H1 (cell line): ENCODE results near the gene CUBN. TPM values are rescaled to one million over a fixed set of nuclear protein-coding genes. Genes with fewer than 3 reads are reported as not detected.

Experiments used
- CTCF ChIA-PET: fragments of 300-600 bp; sonication (Branson Sonifier 250); formaldehyde crosslinking; loops from one replicate; lab custom pipeline; 2021; ENCODE audit not compliant: partially characterized antibody; lab: Charles Lee
- POLR2A ChIA-PET: fragments of 300-600 bp; sonication (Branson Sonifier 250); formaldehyde crosslinking; loops from one replicate; lab custom pipeline; 2021; ENCODE audit warnings: inconsistent platforms; ENCODE audit not compliant: partially characterized antibody; lab: Charles Lee
- DNase-seq, 2 experiments: peaks; one replicate each; pipeline versions ENCODE4 v3.0.0 to v3.0.0-alpha.2; 2010 to 2022; ENCODE audit warnings: low spot score in 2 of 2, low read depth in 1 of 2, mixed read lengths in 1 of 2
- FAIRE-seq: peaks from 2 replicates; lab custom pipeline; 2011; peaks lifted over from hg19 to GRCh38; lab: Jason Lieb, UNC
- H2AFZ ChIP-seq: 2 replicates; pipeline ENCODE4 v1.8.1; 2012; ENCODE audit warnings: low read length, inconsistent platforms
- H2AK5ac ChIP-seq: 2 replicates; pipeline ENCODE4 v1.6.1; 2013; ENCODE audit warnings: low read depth, low read length
- H2BK120ac ChIP-seq: replicated peaks from 2 replicates; pipeline ENCODE3; 2013; ENCODE audit warnings: low read depth, low read length, inconsistent platforms
- H2BK12ac ChIP-seq: 2 replicates; pipeline ENCODE4 v1.6.1; 2013; ENCODE audit warnings: low read depth, low read length
- H2BK15ac ChIP-seq: 2 replicates; pipeline ENCODE4 v1.6.1; 2013; ENCODE audit warnings: low read length
- H2BK20ac ChIP-seq: 2 replicates; pipeline ENCODE4 v1.6.1; 2013; ENCODE audit warnings: low read length
- H2BK5ac ChIP-seq: 2 replicates; pipeline ENCODE4 v1.6.1; 2013; ENCODE audit warnings: low read depth, low read length
- H3K14ac ChIP-seq: 2 replicates; pipeline ENCODE4 v1.6.1; 2013; ENCODE audit warnings: inconsistent platforms; ENCODE audit not compliant: insufficient read length
- H3K18ac ChIP-seq: 2 replicates; pipeline ENCODE4 v1.6.1; 2013; ENCODE audit warnings: low read length; ENCODE audit errors: extremely low read depth
- H3K23ac ChIP-seq: 2 replicates; pipeline ENCODE4 v1.6.1; 2013; ENCODE audit warnings: inconsistent platforms; ENCODE audit not compliant: insufficient read length
- H3K23me2 ChIP-seq: 2 replicates; pipeline ENCODE4 v1.6.1; 2013; ENCODE audit warnings: low read depth, low read length
- H3K27ac ChIP-seq: 2 replicates; pipeline ENCODE4 v1.6.1; 2011; ENCODE audit warnings: low read depth, low read length, inconsistent platforms
- H3K27me3 ChIP-seq, 4 experiments: replicated peaks in 1 of 4; 1 replicate in 1 of 4; 2 replicates in 3 of 4; pipeline versions ENCODE4 v1.6.1 to v1.8.1; 2011 to 2013; ENCODE audit warnings: low read length in 3 of 4, mild to moderate bottlenecking in 3 of 4, inconsistent platforms in 2 of 4, mixed read lengths in 2 of 4, moderate library complexity in 1 of 4; ENCODE audit not compliant: control insufficient read depth in 3 of 4, insufficient read depth in 3 of 4; ENCODE audit errors: extremely low read depth in 1 of 4
- H3K36me3 ChIP-seq, 4 experiments: 2 replicates each; pipeline versions ENCODE4 v1.6.1 to v1.8.1; 2011 to 2013; ENCODE audit warnings: mild to moderate bottlenecking in 4 of 4, low read length in 3 of 4, moderate library complexity in 2 of 4, control low read depth in 1 of 4, inconsistent platforms in 1 of 4; ENCODE audit not compliant: insufficient read depth in 4 of 4, control insufficient read depth in 2 of 4
- H3K4ac ChIP-seq: replicated peaks from 2 replicates; pipeline ENCODE3; 2013; ENCODE audit warnings: low read length, low read depth, mixed read lengths, inconsistent platforms; ENCODE audit not compliant: insufficient read length
- H3K4me1 ChIP-seq, 4 experiments: replicated peaks in 1 of 4; 1 replicate in 1 of 4; 2 replicates in 3 of 4; pipeline versions ENCODE4 v1.6.1 to v1.8.1; 2011 to 2013; ENCODE audit warnings: low read length in 3 of 4, inconsistent platforms in 2 of 4, mixed read lengths in 1 of 4; ENCODE audit not compliant: insufficient read depth in 4 of 4, control insufficient read depth in 3 of 4
- H3K4me2 ChIP-seq, 2 experiments: 2 replicates each; pipeline versions ENCODE4 v1.6.1 to v1.8.1; 2011 to 2013; ENCODE audit warnings: low read depth in 2 of 2, low read length in 2 of 2, control low read depth in 1 of 2, inconsistent platforms in 1 of 2, mild to moderate bottlenecking in 1 of 2; ENCODE audit not compliant: insufficient read depth in 1 of 2
- H3K4me3 ChIP-seq, 4 experiments: fragments of 200-600, 300-600 bp in 1 of 4; sonication (generic), shearing (Covaris generic), sonication (Bioruptor Twin) in 1 of 4; 2 replicates each; pipeline versions ENCODE4 v1.5.1 to v1.8.1; 2011 to 2016; ENCODE audit warnings: low read length in 4 of 4, low read depth in 3 of 4, control low read depth in 2 of 4, inconsistent platforms in 2 of 4, mild to moderate bottlenecking in 2 of 4, mixed read lengths in 1 of 4, moderate library complexity in 1 of 4; ENCODE audit not compliant: insufficient read depth in 2 of 4; ENCODE audit errors: extremely low read depth in 1 of 4
- H3K56ac ChIP-seq: replicated peaks from 2 replicates; pipeline ENCODE3; 2013; ENCODE audit warnings: low read depth, mild to moderate bottlenecking, mixed read lengths, low read length, inconsistent platforms; ENCODE audit not compliant: insufficient read length
- H3K79me1 ChIP-seq: 2 replicates; pipeline ENCODE4 v1.6.1; 2013; ENCODE audit warnings: low read depth, low read length, control low read depth
- H3K79me2 ChIP-seq, 2 experiments: 2 replicates each; pipeline versions ENCODE4 v1.6.1 to v1.8.1; 2012 to 2013; ENCODE audit warnings: low read length in 2 of 2, mild to moderate bottlenecking in 2 of 2, inconsistent platforms in 1 of 2; ENCODE audit not compliant: insufficient read depth in 2 of 2, control insufficient read depth in 1 of 2
- H3K9ac ChIP-seq, 4 experiments: replicated peaks in 1 of 4; 1 replicate in 1 of 4; 2 replicates in 3 of 4; pipeline versions ENCODE4 v1.6.1 to v1.8.1; 2011 to 2013; ENCODE audit warnings: low read depth in 3 of 4, low read length in 3 of 4, control low read depth in 2 of 4, mild to moderate bottlenecking in 2 of 4, moderate library complexity in 2 of 4, inconsistent platforms in 1 of 4; ENCODE audit errors: extremely low read depth in 1 of 4
- H3K9me3 ChIP-seq, 2 experiments: 2 replicates each; pipeline versions ENCODE4 v1.6.1 to v1.8.1; 2012 to 2013; ENCODE audit warnings: mild to moderate bottlenecking in 2 of 2, moderate library complexity in 2 of 2, control low read depth in 1 of 2, inconsistent platforms in 1 of 2, low read depth in 1 of 2, low read length in 1 of 2, mixed read lengths in 1 of 2; ENCODE audit not compliant: insufficient read depth in 2 of 2
- H4K20me1 ChIP-seq, 2 experiments: replicated peaks in 1 of 2; 2 replicates each; pipeline versions ENCODE3 to v1.8.1; 2011 to 2013; ENCODE audit warnings: inconsistent platforms in 2 of 2, low read length in 2 of 2, mild to moderate bottlenecking in 1 of 2; ENCODE audit not compliant: insufficient read depth in 2 of 2, control insufficient read depth in 1 of 2
- H4K5ac ChIP-seq: 2 replicates; pipeline ENCODE4 v1.6.1; 2013; ENCODE audit warnings: low read length, low read depth, mixed read lengths, inconsistent platforms; ENCODE audit not compliant: insufficient read length
- H4K8ac ChIP-seq: 2 replicates; pipeline ENCODE4 v1.8.0; 2013; ENCODE audit warnings: mild to moderate bottlenecking, moderate library complexity, low read length, inconsistent platforms; ENCODE audit not compliant: insufficient read depth; ENCODE audit errors: extremely low read depth
- H4K91ac ChIP-seq: replicated peaks from 2 replicates; pipeline ENCODE3; 2013; ENCODE audit warnings: low read length, mixed read lengths, inconsistent platforms; ENCODE audit not compliant: insufficient read length
- CBX8 ChIP-seq: fragments of 300-800, 300-1000 bp; sonication (generic); IDR thresholded peaks from 2 replicates; pipeline ENCODE4 v1.7.1; 2016; ENCODE audit warnings: low read depth, low read length, borderline replicate concordance
- HDAC2 ChIP-seq, 2 experiments: fragments of 300-600 bp in 1 of 2; sonication (generic) in 1 of 2; IDR thresholded peaks; 2 replicates each; pipeline ENCODE4 v1.6.1; 2011 to 2012; ENCODE audit warnings: low read depth in 2 of 2, low read length in 2 of 2, mild to moderate bottlenecking in 2 of 2, moderate library complexity in 2 of 2, borderline replicate concordance in 1 of 2, inconsistent platforms in 1 of 2
- RBBP5 ChIP-seq: IDR thresholded peaks from 2 replicates; pipeline ENCODE4 v1.7.1; 2012; ENCODE audit warnings: low read depth, mild to moderate bottlenecking, inconsistent platforms, low read length, moderate library complexity, borderline replicate concordance
- SP2 ChIP-seq: IDR thresholded peaks from 2 replicates; pipeline ENCODE4 v1.6.1; 2012; ENCODE audit warnings: mild to moderate bottlenecking, low read length, inconsistent platforms
- TAF7 ChIP-seq: optimal IDR thresholded peaks from 2 replicates; pipeline ENCODE3; 2011; ENCODE audit warnings: low read depth, mild to moderate bottlenecking, inconsistent platforms, low read length, moderate library complexity, borderline replicate concordance
- WGBS, 2 experiments: shearing (Covaris generic) in 1 of 2; methylation state at CpG; one replicate each; pipeline versions ENCODE4 v1.1.6 to v1.1.7; 2013 to 2015; ENCODE audit warnings: low lambda C conversion rate in 2 of 2, mixed read lengths in 2 of 2, inconsistent platforms in 1 of 2, low coverage in 1 of 2, missing lambda C conversion rate in 1 of 2; ENCODE audit not compliant: insufficient replicate concordance in 2 of 2, insufficient coverage in 1 of 2, insufficient read length in 1 of 2; ENCODE audit errors: extremely low coverage in 1 of 2, missing lambda C conversion rate in 1 of 2; 5-methylcytosine and 5-hydroxymethylcytosine counted together
- polyA plus RNA-seq, 7 experiments: library from polyadenylated mRNA; depleted of rRNA in 3 of 7; stranded (reverse) in 5 of 7; unstranded in 2 of 7; fragments of >200 nt in 5 of 7; fragments of 200-250 nt in 2 of 7; gene quantifications; 1 replicate in 5 of 7; 2 replicates in 1 of 7; 4 replicates in 1 of 7; pipeline versions ENCODE4 v1.2.1 to v1.2.3, GENCODE V29; 2011 to 2013; ENCODE audit warnings: missing spikeins in 2 of 7, mixed read lengths in 2 of 7
- total RNA-seq: library from RNA; stranded (reverse); fragmentation: NEBNext Ultra II Directional; extraction: Animal tissue kit (Norgen Biotek cat#: 25700); gene quantifications from 2 replicates; pipeline ENCODE4 v1.2.1, GENCODE V29; 2021

CUBN gene
- total and polyA plus RNA-seq, 2 of the 8 experiments (the other 6 are each of a cell fraction or from before 2014, with no cell fraction given) = 0.04 to 0.08 TPM

- Histone ChIP-seq H3K4me1 (peaks cover 0 to 3% (median 0%) of the 10 kb centered on the region in 4 experiments; a peak in 1 of 7 replicates), H3K56ac (no peak overlapping the region), H3K23me2 (peaks cover 2% of the 10 kb centered on the region; the same call in 1 of the 2 replicates), H3K79me1 (peaks cover 5% of the 10 kb centered on the region; the same call in 1 of the 2 replicates), H3K14ac (no peak overlapping the region), H4K91ac (no peak overlapping the region), H3K79me2 (peaks cover 4 to 51% of the 10 kb centered on the region in 2 experiments; a peak in 2 of 4 replicates), H4K8ac (no peak overlapping the region), H3K9ac (no peak overlapping the region), H2BK120ac (no peak overlapping the region), H3K4me2 (no peak overlapping the region), H3K4me3 (no peak overlapping the region), H2BK15ac (no peak overlapping the region), H2BK20ac (no peak overlapping the region), H2AK5ac (no peak overlapping the region), H3K4ac (no peak overlapping the region), H3K9me3 (no peaks in the 10 kb centered on the region), H3K27ac (no peak overlapping the region), H4K5ac (no peak overlapping the region), H2BK12ac (no peak overlapping the region), H2AFZ (no peak overlapping the region), H2BK5ac (no peak overlapping the region), H3K23ac (no peak overlapping the region), H4K20me1 (peaks cover 2% of the 10 kb centered on the region in 2 experiments), H3K27me3 (no peaks in the 10 kb centered on the region), H3K36me3 (no peaks in the 10 kb centered on the region), H3K18ac (no peak overlapping the region)
- FAIRE-seq = no peak
- ChIA-PET POLR2A (no interaction called here), CTCF (interaction anchor here (0.8 to 2.0 kb wide), 2 partner anchors 18 to 358 kb away, joined by 3 to 5 read pairs; no protein-coding TSS in a partner anchor)
- TF ChIP-seq RBBP5 (no peak), SP2 (no peak), HDAC2 (IDR thresholded peaks at IDR 0.05; ENCODE audit: borderline replicate concordance in 1 of 2, low read depth in 2 of 2, low read length in 2 of 2) (no peak), CBX8 (no peak), TAF7 (no peak)
- WGBS, 2 experiments = 90% methylated on average over 6 of the region's 6 CpGs; no CpG with 5 or more reads in 1 of the 2 experiments
- DNase-seq = no peak
These were observed 317.8 kb downstream of the CUBN start for GRCh38 chr10:16811765-16812164.
